IPS-18c (cell line): Measurements from ENCODE around the gene HOXD3.
A peak's percentile ranks its signal among the peaks of the same experiment; 100 is the strongest.

Source experiments
- H3K4me3 ChIP-seq: 2 replicates; pipeline ENCODE4 v1.7.0; 2013; ENCODE audit warnings: low read depth, mild to moderate bottlenecking, low read length, moderate library complexity; ENCODE audit not compliant: insufficient read depth
- H3K9me3 ChIP-seq: one replicate; pipeline ENCODE4 v1.6.1; 2013; ENCODE audit warnings: mild to moderate bottlenecking, low read length, moderate library complexity; ENCODE audit not compliant: control insufficient read depth, insufficient read depth

Gene HOXD3

GRCh38 chr2:176165370-176166050 lies 8.4 kb downstream of the HOXD3 start:
- H3K4me3 ChIP-seq = 0 out of 2 replicates have a peak overlapping the region, but pooled peaks have one; percentile 15
- H3K9me3 ChIP-seq = peaks cover 8% of the 10 kb centered on the region

DNA sequence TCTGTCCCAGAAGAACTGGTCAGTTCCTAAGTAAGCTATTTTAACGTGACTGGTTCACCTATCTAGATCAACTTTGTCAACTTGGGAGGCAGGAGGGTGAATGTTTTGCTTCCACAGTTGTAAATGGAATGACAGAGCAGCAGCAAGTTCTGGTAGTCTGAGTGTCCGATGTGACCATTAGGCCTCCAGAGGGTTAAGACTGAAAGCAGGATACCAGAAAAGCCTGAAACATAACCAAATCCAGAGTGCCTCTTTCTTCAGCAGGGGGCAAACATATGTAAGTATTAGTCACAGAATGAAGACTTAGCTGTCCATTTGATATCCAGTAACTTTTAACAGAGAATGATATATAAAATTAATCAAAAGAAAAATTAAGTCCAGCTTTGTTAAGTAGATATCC lies 9.2 kb downstream of the HOXD3 start:
- Histone ChIP-seq H3K4me3 (no peak overlapping the region), H3K9me3 (peaks cover 8% of the 10 kb centered on the region)

DNA sequence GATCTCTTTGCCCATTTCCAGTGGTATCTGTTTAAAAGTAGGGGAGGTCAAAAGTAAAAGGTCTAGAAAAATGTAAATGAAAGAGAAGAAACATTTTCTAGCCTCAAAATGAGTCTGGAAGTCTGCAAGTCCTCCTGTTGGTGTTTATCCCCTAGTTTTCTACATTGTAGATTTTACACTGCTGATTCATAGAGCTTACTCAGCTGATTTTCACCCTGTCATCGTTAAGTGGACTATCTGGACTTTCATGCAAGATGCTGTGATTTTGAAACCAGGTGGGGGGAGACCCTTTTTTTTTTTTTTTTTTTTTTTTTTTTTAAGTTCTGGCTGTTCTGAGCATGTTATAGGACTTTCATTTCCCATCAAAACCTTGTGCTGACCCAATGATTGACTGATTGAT lies 10.3 kb downstream of the HOXD3 start:
- peaks cover 7% of the 10 kb centered on the region for H3K9me3 ChIP-seq
- no peak overlapping the region for H3K4me3 ChIP-seq

DNA sequence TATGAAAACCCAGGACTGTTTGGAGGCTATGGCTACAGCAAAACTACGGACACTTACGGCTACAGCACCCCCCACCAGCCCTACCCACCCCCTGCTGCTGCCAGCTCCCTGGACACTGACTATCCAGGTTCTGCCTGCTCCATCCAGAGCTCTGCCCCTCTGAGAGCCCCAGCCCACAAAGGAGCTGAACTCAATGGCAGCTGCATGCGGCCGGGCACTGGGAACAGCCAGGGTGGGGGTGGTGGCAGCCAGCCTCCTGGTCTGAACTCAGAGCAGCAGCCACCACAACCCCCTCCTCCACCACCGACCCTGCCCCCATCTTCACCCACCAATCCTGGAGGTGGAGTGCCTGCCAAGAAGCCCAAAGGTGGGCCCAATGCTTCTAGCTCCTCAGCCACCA lies 12.1 kb downstream of the HOXD3 start:
- Histone ChIP-seq H3K4me3 (no peak overlapping the region), H3K9me3 (peaks cover 2% of the 10 kb centered on the region)

- H3K4me3 ChIP-seq = no peak overlapping the region
Observed at GRCh38 chr2:176169711-176170110, 12.6 kb downstream of the HOXD3 start.

GRCh38 chr2:176170602-176171305 lies 13.6 kb downstream of the HOXD3 start:
- Histone ChIP-seq H3K4me3 (no peak overlapping the region), H3K9me3 (no peaks in the 10 kb centered on the region)

More at GRCh38 chr2:176169711-176170110, 12.6 kb downstream of the HOXD3 start:
- H3K9me3 ChIP-seq = peaks cover 2% of the 10 kb centered on the region

- Histone ChIP-seq H3K4me3 (peak overlapping the region; percentile 36), H3K9me3 (no peaks in the 10 kb centered on the region)
Observed at GRCh38 chr2:176171351-176172006, 14.4 kb downstream of the HOXD3 start.

DNA sequence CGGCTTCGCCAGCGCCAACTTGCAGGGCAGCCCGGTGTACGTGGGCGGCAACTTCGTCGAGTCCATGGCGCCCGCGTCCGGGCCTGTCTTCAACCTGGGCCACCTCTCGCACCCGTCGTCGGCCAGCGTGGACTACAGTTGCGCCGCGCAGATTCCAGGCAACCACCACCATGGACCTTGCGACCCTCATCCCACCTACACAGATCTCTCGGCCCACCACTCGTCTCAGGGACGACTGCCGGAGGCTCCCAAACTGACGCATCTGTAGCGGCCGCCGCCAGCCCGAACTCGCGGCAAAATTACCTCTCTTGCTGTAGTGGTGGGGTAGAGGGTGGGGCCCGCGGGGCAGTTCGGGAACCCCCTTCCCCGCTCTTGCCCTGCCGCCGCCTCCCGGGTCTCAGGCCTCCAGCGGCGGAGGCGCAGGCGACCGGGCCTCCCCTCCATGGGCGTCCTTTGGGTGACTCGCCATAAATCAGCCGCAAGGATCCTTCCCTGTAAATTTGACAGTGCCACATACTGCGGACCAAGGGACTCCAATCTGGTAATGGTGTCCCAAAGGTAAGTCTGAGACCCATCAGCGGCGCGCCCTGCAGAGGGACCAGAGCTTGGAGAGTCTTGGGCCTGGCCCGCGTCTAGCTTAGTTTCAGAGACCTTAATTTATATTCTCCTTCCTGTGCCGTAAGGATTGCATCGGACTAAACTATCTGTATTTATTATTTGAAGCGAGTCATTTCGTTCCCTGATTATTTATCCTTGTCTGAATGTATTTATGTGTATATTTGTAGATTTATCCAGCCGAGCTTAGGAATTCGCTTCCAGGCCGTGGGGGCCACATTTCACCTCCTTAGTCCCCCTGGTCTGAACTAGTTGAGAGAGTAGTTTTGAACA lies 15.1 kb downstream of the HOXD3 start:
- H3K4me3 ChIP-seq = peak overlapping the region; percentile 36

DNA sequence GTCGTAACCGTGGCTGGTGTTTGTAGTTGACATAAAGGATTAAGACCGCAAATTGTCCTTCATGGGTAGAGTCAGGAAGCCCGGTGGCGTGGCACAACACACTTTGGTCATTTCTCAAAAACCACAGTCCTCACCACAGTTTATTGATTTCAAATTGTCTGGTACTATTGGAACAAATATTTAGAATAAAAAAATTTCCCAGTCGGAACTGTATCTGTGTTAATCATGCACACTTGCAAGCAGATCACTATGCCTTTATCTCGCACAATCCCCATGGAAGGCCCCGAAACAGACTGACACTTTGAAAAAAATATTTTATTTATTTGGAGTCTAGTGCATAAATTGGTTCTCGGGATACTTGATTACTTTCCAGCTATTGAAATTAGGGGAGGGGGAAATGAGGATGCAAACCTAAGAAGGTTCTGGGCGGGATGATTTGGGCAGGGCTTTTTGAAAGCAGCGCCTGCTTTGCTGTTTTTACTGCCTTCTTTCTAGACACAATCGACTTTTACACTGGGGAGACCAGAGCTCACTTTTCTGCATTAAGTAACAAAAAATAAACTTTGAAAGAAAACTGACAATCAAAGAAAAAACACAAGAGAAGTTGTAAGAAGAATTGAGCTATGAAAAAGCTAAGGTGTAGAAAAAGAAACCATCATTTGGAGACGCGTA lies 15.9 kb downstream of the HOXD3 start:
- peaks cover 4% of the 10 kb centered on the region for H3K9me3 ChIP-seq
- no peak overlapping the region for H3K4me3 ChIP-seq

More for the DNA sequence above, 15.1 kb downstream of the HOXD3 start:
- H3K9me3 ChIP-seq = no peaks in the 10 kb centered on the region

DNA sequence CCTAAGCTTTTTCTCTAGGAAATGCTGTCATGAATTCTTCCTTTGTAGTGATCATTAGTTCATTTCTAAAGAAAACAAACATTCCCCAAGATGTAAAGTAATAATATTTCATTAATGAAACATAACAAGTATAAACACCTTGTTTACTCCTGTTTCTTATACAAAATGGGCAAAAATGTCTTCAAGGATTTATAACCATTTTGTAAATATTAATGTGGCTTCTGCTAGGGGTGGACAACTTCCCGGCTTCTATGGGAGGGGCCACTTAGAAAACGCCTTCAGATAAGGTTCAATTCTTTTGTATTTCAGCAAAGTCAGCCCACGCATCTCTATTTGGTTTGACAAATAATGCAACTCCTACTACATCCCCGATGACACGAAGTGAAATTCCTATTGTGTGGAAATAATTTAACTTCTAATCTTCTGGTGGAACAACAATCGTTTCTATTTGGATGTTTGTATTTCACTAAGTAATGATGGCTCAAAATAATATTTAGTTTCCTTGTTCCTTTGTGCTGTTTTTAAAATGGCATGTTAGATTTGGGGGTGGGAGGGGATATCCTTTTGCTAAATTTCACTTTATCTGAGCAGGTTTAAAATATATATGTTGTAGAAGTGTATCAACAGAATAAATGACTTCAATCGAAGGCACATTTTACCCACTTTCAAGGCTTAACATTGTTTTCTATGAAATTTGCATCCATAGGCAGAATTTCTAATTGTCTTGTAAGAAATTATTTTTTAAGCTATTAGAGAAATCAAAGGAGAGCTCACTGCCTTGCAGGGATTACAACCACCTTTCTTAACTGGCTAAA lies 16.7 kb downstream of the HOXD3 start:
- Histone ChIP-seq H3K9me3 (peaks cover 5% of the 10 kb centered on the region), H3K4me3 (no peak overlapping the region)

GRCh38 chr2:176174382-176174823 lies 17.3 kb downstream of the HOXD3 start:
- Histone ChIP-seq H3K9me3 (peaks cover 5% of the 10 kb centered on the region), H3K4me3 (0 out of 2 replicates have a peak overlapping the region, but pooled peaks have one; percentile 11)

GRCh38 chr2:176174824-176175708 lies 18.0 kb downstream of the HOXD3 start:
- peaks cover 5% of the 10 kb centered on the region for H3K9me3 ChIP-seq
- H3K4me3 ChIP-seq = 0 out of 2 replicates have a peak overlapping the region, but pooled peaks have one; percentile 15

DNA sequence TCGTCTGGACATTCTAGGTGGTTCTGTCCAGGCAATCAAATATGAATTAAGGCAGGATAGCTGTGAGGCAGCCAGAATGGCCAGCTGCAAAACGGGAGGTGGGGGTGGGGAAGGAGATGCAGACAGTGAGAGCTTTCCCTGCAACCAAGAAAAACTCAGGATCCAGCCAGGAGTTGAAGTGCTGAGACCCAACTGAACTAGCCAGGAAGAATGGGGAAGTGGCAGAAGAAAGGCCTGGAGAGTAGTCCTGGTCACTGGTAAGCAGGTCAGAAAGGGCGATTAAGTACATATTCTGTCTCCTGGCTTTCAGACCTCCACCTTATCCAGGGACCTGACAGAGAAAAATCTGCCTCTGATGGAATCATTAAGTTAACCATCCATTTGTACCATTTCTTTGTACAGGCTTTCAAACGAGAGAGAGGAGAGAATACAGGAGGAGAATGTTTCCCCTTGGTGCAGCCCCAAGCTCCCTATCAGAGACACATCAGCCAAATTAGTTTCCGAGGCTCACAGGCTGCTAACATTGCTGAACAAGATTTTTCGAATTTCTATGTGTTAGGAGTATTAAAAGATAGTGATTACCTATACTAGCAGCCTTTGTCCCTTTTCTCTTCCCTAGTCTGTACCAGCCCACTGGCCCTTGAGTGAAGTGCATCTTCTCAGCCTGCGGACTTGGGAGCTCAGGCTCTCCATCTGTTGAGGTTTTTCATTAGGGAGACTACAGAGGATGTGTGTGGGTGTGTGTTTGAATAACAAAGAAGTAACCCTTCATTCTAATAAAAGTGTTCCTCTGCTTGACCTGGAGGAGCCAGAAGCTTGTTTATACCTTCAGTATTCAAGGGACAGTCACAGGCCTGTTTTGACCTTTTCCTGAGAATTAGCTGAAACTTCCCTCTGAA lies 18.9 kb downstream of the HOXD3 start:
- Histone ChIP-seq H3K9me3 (peaks cover 5% of the 10 kb centered on the region), H3K4me3 (no peak overlapping the region)

DNA sequence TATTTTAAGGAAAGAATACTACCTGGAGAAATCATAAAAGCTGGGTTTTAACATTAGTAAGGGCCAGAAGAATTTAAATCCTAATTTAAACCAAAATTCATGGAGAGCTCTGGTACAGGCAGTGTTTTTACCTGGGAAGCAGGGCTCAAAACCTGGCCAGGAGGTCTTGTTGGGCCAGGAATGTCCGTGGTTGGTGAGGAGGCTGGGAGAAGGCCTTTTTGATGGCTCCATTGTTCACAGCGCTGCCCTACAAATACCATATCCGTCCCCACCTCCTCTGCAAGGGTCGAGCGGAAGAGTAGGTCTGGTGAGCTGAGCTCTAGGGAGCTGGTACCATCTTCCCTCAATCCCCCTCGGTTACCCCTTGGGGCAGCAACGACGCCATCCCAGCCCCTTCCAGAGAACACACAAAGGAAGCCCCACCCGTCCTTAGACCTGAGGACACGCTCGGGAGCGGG lies 20.5 kb downstream of the HOXD3 start:
- H3K4me3 ChIP-seq = peak overlapping the region; percentile 51; the same call in 1 of the 2 replicates
- peaks cover 5% of the 10 kb centered on the region for H3K9me3 ChIP-seq
